Retinal pigment epithelial cell (primary cell): ENCODE data around the gene IGFBP4.

Experiments
- DNase-seq: peaks from one replicate; pipeline ENCODE4 v3.0.0-alpha.2; 2010; ENCODE audit warnings: low read depth
- H3K4me3 ChIP-seq: 2 replicates; pipeline ENCODE4 v1.5.1; 2011; ENCODE audit warnings: mild to moderate bottlenecking, low read length, control low read depth, moderate library complexity
- TF ChIP-seq, protein P1 (sequence below): conservative IDR thresholded peaks from 2 replicates; pipeline ENCODE4 v1.5.1; 2011; ENCODE audit warnings: low read depth, low read length, control low read depth, inconsistent platforms

IGFBP4 gene

GRCh38 chr17:40481106-40481505, 37.9 kb downstream of the IGFBP4 start:
- TF ChIP-seq, protein P1, sequence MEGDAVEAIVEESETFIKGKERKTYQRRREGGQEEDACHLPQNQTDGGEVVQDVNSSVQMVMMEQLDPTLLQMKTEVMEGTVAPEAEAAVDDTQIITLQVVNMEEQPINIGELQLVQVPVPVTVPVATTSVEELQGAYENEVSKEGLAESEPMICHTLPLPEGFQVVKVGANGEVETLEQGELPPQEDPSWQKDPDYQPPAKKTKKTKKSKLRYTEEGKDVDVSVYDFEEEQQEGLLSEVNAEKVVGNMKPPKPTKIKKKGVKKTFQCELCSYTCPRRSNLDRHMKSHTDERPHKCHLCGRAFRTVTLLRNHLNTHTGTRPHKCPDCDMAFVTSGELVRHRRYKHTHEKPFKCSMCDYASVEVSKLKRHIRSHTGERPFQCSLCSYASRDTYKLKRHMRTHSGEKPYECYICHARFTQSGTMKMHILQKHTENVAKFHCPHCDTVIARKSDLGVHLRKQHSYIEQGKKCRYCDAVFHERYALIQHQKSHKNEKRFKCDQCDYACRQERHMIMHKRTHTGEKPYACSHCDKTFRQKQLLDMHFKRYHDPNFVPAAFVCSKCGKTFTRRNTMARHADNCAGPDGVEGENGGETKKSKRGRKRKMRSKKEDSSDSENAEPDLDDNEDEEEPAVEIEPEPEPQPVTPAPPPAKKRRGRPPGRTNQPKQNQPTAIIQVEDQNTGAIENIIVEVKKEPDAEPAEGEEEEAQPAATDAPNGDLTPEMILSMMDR = no peak
- no peak for DNase-seq
- no peak overlapping the region for H3K4me3 ChIP-seq

DNA sequence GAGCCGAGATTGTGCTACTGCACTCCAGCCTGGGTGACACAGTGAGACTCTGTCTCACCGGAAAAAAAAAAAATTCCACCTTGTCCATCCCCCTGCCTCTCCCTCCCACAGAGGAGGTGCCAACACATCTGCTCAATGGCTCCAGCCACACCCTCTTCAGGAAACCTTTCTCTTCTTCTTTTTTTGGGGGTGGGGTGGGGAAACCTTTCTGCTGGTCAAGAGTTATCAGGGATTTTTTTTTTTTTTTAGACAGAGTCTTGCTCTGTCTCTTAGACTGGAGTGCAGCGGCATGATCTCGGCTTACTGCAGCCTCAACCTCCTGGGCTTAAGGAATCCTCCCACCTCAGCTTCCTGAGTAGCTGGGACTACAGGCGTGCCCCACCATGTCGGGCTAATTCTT, 39.5 kb downstream of the IGFBP4 start:
- H3K4me3 ChIP-seq = no peak overlapping the region
- TF ChIP-seq, protein P1 = no peak
- no peak for DNase-seq

DNA sequence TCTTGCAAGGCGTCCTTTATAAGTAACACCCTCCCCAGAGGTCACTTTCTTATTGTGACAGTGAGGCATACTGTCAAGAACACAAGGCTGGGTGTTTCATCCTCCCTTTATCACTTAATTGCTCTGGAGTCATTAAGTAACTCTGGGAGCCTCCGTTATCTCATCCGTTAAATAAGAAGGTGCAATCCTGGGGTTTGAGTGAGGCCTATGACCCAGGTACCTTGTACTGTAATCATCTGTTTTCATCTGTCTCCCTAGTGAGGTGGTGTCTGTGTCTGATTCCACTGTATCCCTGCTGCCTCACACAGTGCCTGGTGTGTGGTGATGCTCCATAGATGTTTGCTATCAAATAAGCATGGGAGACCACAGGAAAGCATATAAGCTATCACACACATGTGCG, 40.4 kb downstream of the IGFBP4 start:
- DNase-seq = no peak
- no peak overlapping the region for H3K4me3 ChIP-seq
- TF ChIP-seq, protein P1 = no peak

DNA sequence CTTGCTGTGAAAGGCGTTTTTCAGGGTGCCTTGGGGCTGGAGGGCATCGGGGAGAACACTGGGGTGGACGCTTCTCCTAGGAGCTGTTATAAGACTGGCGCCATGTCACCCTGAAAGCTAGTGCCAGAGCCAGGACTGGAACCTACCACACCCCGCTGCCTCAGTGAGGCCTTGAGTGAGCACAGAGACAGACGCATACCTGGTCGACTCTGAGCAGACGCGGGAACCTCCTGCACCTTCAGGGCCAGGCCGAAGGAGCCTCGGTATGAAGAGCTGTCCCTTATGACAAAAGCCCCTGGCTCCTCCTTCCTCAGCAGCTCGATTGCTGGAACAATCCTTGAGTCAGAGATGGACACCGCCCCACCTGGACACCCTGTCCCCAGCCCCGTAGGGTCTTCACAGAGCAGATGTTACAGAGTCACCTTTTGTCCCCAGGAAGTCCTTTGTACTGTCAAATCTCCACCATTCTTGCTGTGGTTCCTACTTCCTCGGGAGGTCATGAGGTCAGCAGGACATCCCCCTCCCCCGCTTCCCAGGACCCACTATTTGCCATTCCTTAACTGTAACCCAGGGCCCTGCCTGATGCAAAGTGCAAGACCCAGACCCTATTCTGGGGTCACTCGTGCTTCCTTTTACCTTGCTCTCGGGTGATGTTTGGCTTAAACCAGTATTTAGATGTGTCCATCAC, 41.2 kb downstream of the IGFBP4 start:
- TF ChIP-seq, protein P1 = no peak
- H3K4me3 ChIP-seq = no peak overlapping the region
- no peak for DNase-seq

- no peak overlapping the region for H3K4me3 ChIP-seq
- TF ChIP-seq, protein P1 = no peak
- DNase-seq = no peak
Measured at GRCh38 chr17:40484973-40485530, 41.8 kb downstream of the IGFBP4 start.

GRCh38 chr17:40485851-40486521, 42.7 kb downstream of the IGFBP4 start:
- no peak for DNase-seq

More at GRCh38 chr17:40485851-40486521, 42.7 kb downstream of the IGFBP4 start:
- TF ChIP-seq, protein P1 = no peak
- H3K4me3 ChIP-seq = no peak overlapping the region
